Measurements from ENCODE around the gene NACC1. TPM values are rescaled to one million over a fixed set of nuclear protein-coding genes. Genes with fewer than 3 reads are reported as not detected.

The NACC1 gene
- total and polyA plus RNA-seq, 2 of the 8 experiments (the other 6 are each of a cell fraction or from before 2014, with no cell fraction given): 234 to 301 TPM

GRCh38 chr19:13150187-13150930 is 32.3 kb downstream of the NACC1 start, which contains the start of the genes IER2 and STX10 (continued):
- TF ChIP-seq CBX8 (IDR thresholded peaks at IDR 0.05; ENCODE audit: borderline replicate concordance, low read depth, low read length) (no peak), SP2 (IDR thresholded peaks at IDR 0.05; ENCODE audit: low read length) (peak; percentile 56; the same call in 1 of the 2 replicates), CBX5 (IDR thresholded peaks at IDR 0.05; ENCODE audit: low read depth, low read length) (no peak), SUZ12 (IDR thresholded peaks at IDR 0.05; ENCODE audit: low read length) (no peak), TCF12 (IDR thresholded peaks at IDR 0.05; ENCODE audit: low read depth, low read length) (no peak), FOSL1 (IDR thresholded peaks at IDR 0.05; ENCODE audit: insufficient read depth, low read depth, low read length) (no peak), USF2 (IDR thresholded peaks at IDR 0.05; ENCODE audit: low read length) (no peak), SIN3A (conservative IDR thresholded peaks at IDR 0.05 in 1 of 2, IDR thresholded peaks at IDR 0.05 in 1 of 2; ENCODE audit: low read depth in 1 of 2, low read length in 2 of 2) (peak; percentile 13 to 86; a peak in 2 of 4 replicates), CTCF (IDR thresholded peaks at IDR 0.05; ENCODE audit: control extremely low read depth in 1 of 3, insufficient read depth in 1 of 3, low read depth in 1 of 3, low read length in 3 of 3) (peak in 1 of 3 experiments; percentile 33; a peak in 2 of 4 replicates), KDM5A (IDR thresholded peaks at IDR 0.05; ENCODE audit: low read length) (peak; percentile 63), EP300 (IDR thresholded peaks at IDR 0.05; ENCODE audit: borderline replicate concordance in 1 of 2, low read depth in 2 of 2, low read length in 2 of 2) (peak in 1 of 2 experiments; percentile 43; a peak in 1 of 3 replicates), CHD2 (IDR thresholded peaks at IDR 0.05; ENCODE audit: low read length) (no peak), SIRT6 (IDR thresholded peaks at IDR 0.05; ENCODE audit: low read length) (no peak), ZNF274 (IDR thresholded peaks at IDR 0.05; ENCODE audit: borderline replicate concordance, extremely low read depth, low read length) (no peak), GTF2F1 (IDR thresholded peaks at IDR 0.05; ENCODE audit: borderline replicate concordance, low read depth, low read length) (no peak), BCL11A (IDR thresholded peaks at IDR 0.05; ENCODE audit: low read depth in 2 of 2, low read length in 2 of 2) (no peak), RAD21 (IDR thresholded peaks at IDR 0.05 in 1 of 2, conservative IDR thresholded peaks at IDR 0.05 in 1 of 2; ENCODE audit: low read depth in 2 of 2, low read length in 2 of 2) (peak; percentile 12 to 18; a peak in 2 of 4 replicates), SIX5 (IDR thresholded peaks at IDR 0.05; ENCODE audit: low read depth, low read length) (peak; percentile 49; the same call in 1 of the 2 replicates), HDAC2 (IDR thresholded peaks at IDR 0.05; ENCODE audit: borderline replicate concordance in 1 of 2, low read depth in 2 of 2, low read length in 2 of 2) (no peak)

Data from H1 (cell line).